Ishikawa (cell line): ENCODE measurements around the gene CDK11B.

Experiments used
- CEBPB ChIP-seq: IDR thresholded peaks from 2 replicates; pipeline ENCODE4 v1.6.1; 2012
- FOXM1 ChIP-seq: IDR thresholded peaks from 2 replicates; pipeline ENCODE4 v1.6.1; 2012; ENCODE audit warnings: low read depth, borderline replicate concordance
- NFIC ChIP-seq: IDR thresholded peaks from 2 replicates; pipeline ENCODE4 v1.6.1; 2012
- TF ChIP-seq, protein P1 (sequence below): IDR thresholded peaks from 2 replicates; pipeline ENCODE4 v1.6.1; 2012; ENCODE audit warnings: low read depth, mild to moderate bottlenecking

DNA sequence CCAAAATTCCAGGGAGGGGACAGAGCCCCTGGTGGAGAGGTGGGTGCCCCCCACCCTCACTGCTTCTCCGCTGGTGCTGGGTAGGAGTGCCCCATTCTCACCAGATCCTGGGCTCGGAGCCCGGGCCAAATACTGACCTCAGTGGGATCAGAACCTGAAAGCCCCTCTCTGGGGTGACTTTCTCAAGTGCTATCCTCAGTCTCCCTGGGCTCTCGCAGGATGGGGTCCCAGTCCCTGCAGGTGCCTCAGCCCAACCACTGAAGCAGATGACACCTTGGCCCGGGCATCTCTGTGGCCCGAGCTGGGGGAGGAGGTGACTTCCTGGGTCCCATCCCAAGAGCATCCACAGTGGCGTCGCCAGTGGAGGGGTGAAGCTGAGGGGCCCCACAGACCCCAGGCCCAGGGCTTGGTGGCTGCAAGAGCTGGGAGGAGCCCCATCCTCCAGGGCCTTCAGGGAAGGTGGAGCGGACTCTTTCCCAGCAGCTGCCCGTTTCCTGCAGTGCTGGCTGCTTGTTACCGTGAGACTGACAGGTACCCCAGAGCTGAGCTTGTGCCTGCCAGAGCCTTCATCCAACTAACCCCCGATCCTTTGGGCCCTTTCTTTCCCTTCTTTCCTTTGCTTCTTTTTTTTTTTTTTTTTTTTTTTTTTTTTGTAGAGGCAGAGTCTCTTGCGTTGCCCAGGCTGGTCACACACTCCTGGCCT is 55.0 kb downstream of the CDK11B start:
- TF ChIP-seq, protein P1, sequence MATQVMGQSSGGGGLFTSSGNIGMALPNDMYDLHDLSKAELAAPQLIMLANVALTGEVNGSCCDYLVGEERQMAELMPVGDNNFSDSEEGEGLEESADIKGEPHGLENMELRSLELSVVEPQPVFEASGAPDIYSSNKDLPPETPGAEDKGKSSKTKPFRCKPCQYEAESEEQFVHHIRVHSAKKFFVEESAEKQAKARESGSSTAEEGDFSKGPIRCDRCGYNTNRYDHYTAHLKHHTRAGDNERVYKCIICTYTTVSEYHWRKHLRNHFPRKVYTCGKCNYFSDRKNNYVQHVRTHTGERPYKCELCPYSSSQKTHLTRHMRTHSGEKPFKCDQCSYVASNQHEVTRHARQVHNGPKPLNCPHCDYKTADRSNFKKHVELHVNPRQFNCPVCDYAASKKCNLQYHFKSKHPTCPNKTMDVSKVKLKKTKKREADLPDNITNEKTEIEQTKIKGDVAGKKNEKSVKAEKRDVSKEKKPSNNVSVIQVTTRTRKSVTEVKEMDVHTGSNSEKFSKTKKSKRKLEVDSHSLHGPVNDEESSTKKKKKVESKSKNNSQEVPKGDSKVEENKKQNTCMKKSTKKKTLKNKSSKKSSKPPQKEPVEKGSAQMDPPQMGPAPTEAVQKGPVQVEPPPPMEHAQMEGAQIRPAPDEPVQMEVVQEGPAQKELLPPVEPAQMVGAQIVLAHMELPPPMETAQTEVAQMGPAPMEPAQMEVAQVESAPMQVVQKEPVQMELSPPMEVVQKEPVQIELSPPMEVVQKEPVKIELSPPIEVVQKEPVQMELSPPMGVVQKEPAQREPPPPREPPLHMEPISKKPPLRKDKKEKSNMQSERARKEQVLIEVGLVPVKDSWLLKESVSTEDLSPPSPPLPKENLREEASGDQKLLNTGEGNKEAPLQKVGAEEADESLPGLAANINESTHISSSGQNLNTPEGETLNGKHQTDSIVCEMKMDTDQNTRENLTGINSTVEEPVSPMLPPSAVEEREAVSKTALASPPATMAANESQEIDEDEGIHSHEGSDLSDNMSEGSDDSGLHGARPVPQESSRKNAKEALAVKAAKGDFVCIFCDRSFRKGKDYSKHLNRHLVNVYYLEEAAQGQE = no peak
- TF ChIP-seq NFIC (no peak), FOXM1 (no peak), CEBPB (no peak)
